SU-DHL-6 (cell line): ENCODE measurements around the gene SERTAD2.

Experiments used
- CTCF ChIP-seq: fragments of 200-600 bp; sonication (generic); IDR thresholded peaks from one replicate; pipeline ENCODE4 v1.5.1; 2017; ENCODE audit warnings: antibody characterized with exemption, mild to moderate bottlenecking, low read length, moderate library complexity; ENCODE audit not compliant: insufficient read depth, poor library complexity, severe bottlenecking
- EZH2phosphoT487 ChIP-seq: fragments of 200-600 bp; sonication (generic), shearing (Covaris generic); conservative IDR thresholded peaks from 2 replicates; pipeline ENCODE4 v1.6.1; 2018; ENCODE audit warnings: mild to moderate bottlenecking, antibody characterized with exemption, low read length, moderate library complexity, mixed read lengths

- TF ChIP-seq CTCF (no peak), EZH2phosphoT487 (no peak)
Observed at GRCh38 chr2:64607381-64608304, 46.1 kb downstream of the SERTAD2 start.
